HAP-1 (cell line): Measurements from ENCODE around the gene PSENEN.
A peak's percentile ranks its signal among the peaks of the same experiment; 100 is the strongest.

Source experiments
- DNase-seq, 2 experiments: peaks; one replicate each; pipeline ENCODE4 v3.0.0-alpha.2; 2016 to 2020; ENCODE audit warnings: low spot score in 2 of 2
- H3K27me3 ChIP-seq: fragments of 250-450 bp; sonication (Bioruptor Pico); 2 replicates; pipeline ENCODE4 v1.5.1; 2020; ENCODE audit warnings: low read depth, mild to moderate bottlenecking, moderate library complexity
- H3K36me3 ChIP-seq: fragments of 250-450 bp; sonication (Bioruptor Pico); replicated peaks from 2 replicates; pipeline ENCODE4 v1.5.1; 2020; ENCODE audit warnings: mild to moderate bottlenecking
- H3K4me1 ChIP-seq: fragments of 250-450 bp; sonication (Bioruptor Pico); 2 replicates; pipeline ENCODE4 v1.5.1; 2020; ENCODE audit warnings: mild to moderate bottlenecking
- H3K4me3 ChIP-seq: fragments of 250-450 bp; sonication (Bioruptor Pico); 2 replicates; pipeline ENCODE4 v1.5.1; 2020; ENCODE audit warnings: mild to moderate bottlenecking, moderate library complexity
- H3K9me3 ChIP-seq: fragments of 250-450 bp; sonication (Bioruptor Pico); 2 replicates; pipeline ENCODE4 v1.5.1; 2020; ENCODE audit warnings: mild to moderate bottlenecking, moderate library complexity
- in situ Hi-C: fragments of 300-500 bp; cut with MboI; formaldehyde crosslinking; loops from 3 replicates; pipeline ENCODE4 v1.14.3; 2020; ENCODE audit warnings: low sequenced_read_pairs, inconsistent platforms, mixed read lengths

Gene PSENEN

GRCh38 chr19:35733180-35734125 is 12.0 kb upstream of the PSENEN start:
- no peaks in the 10 kb centered on the region for H3K9me3 ChIP-seq
- no peak for DNase-seq
- in situ Hi-C loops = no loop called here
- H3K4me1 ChIP-seq = no peaks in the 10 kb centered on the region
- H3K4me3 ChIP-seq = no peak overlapping the region
- no peaks in the 10 kb centered on the region for H3K27me3 ChIP-seq
- peaks cover 95% of the 10 kb centered on the region for H3K36me3 ChIP-seq

GRCh38 chr19:35734273-35734672 is 11.2 kb upstream of the PSENEN start:
- peaks cover 95% of the 10 kb centered on the region for H3K36me3 ChIP-seq
- no peak overlapping the region for H3K4me3 ChIP-seq
- H3K27me3 ChIP-seq = no peaks in the 10 kb centered on the region
- H3K4me1 ChIP-seq = no peaks in the 10 kb centered on the region
- in situ Hi-C loops = no loop called here
- DNase-seq = no peak
- no peaks in the 10 kb centered on the region for H3K9me3 ChIP-seq

- Histone ChIP-seq H3K36me3 (peaks cover 90% of the 10 kb centered on the region), H3K4me3 (no peak overlapping the region), H3K27me3 (no peaks in the 10 kb centered on the region), H3K4me1 (peaks cover 4% of the 10 kb centered on the region; the same call in 1 of the 2 replicates), H3K9me3 (no peaks in the 10 kb centered on the region)
- in situ Hi-C loops = no loop called here
- DNase-seq = no peak
These were observed 10.6 kb upstream of the PSENEN start for GRCh38 chr19:35734889-35735288.

- no peak for DNase-seq
- Histone ChIP-seq H3K4me1 (peaks cover 8% of the 10 kb centered on the region; the same call in 1 of the 2 replicates), H3K27me3 (no peaks in the 10 kb centered on the region), H3K36me3 (peaks cover 68% of the 10 kb centered on the region), H3K9me3 (no peaks in the 10 kb centered on the region), H3K4me3 (no peak overlapping the region)
- in situ Hi-C loops = no loop called here
These were observed 8.3 kb upstream of the PSENEN start for GRCh38 chr19:35736913-35737886.

- no peaks in the 10 kb centered on the region for H3K9me3 ChIP-seq
- peaks cover 60% of the 10 kb centered on the region for H3K36me3 ChIP-seq
- H3K27me3 ChIP-seq = no peaks in the 10 kb centered on the region
- no peak for DNase-seq
- peaks cover 8% of the 10 kb centered on the region; the same call in 1 of the 2 replicates for H3K4me1 ChIP-seq
- H3K4me3 ChIP-seq = no peak overlapping the region
- in situ Hi-C loops = no loop called here
These were observed 7.2 kb upstream of the PSENEN start for GRCh38 chr19:35738021-35738886.

- Histone ChIP-seq H3K4me3 (no peak overlapping the region), H3K9me3 (no peaks in the 10 kb centered on the region), H3K4me1 (peaks cover 8% of the 10 kb centered on the region; the same call in 1 of the 2 replicates), H3K27me3 (no peaks in the 10 kb centered on the region), H3K36me3 (peaks cover 54% of the 10 kb centered on the region)
- in situ Hi-C loops = no loop called here
- DNase-seq = no peak
These were observed 6.6 kb upstream of the PSENEN start for GRCh38 chr19:35738887-35739229.

GRCh38 chr19:35739275-35740107 is 6.0 kb upstream of the PSENEN start:
- in situ Hi-C loops = no loop called here
- no peaks in the 10 kb centered on the region for H3K9me3 ChIP-seq
- H3K4me1 ChIP-seq = peaks cover 11% of the 10 kb centered on the region
- H3K27me3 ChIP-seq = no peaks in the 10 kb centered on the region
- DNase-seq = no peak
- peaks cover 48% of the 10 kb centered on the region for H3K36me3 ChIP-seq
- peak overlapping the region; percentile 57 for H3K4me3 ChIP-seq

GRCh38 chr19:35740108-35740422 is 5.4 kb upstream of the PSENEN start:
- DNase-seq = no peak
- Histone ChIP-seq H3K27me3 (no peaks in the 10 kb centered on the region), H3K4me3 (peak overlapping the region; percentile 57), H3K4me1 (peaks cover 11% of the 10 kb centered on the region), H3K36me3 (peaks cover 43% of the 10 kb centered on the region), H3K9me3 (no peaks in the 10 kb centered on the region)
- in situ Hi-C loops = no loop called here

GRCh38 chr19:35740423-35741202 is 4.8 kb upstream of the PSENEN start:
- peaks cover 11% of the 10 kb centered on the region for H3K4me1 ChIP-seq
- in situ Hi-C loops = no loop called here
- H3K4me3 ChIP-seq = peak overlapping the region; percentile 57
- no peaks in the 10 kb centered on the region for H3K27me3 ChIP-seq
- no peaks in the 10 kb centered on the region for H3K9me3 ChIP-seq
- peak; percentile 98 to 100 for DNase-seq
- peaks cover 38% of the 10 kb centered on the region for H3K36me3 ChIP-seq

- peaks cover 32% of the 10 kb centered on the region for H3K36me3 ChIP-seq
- peak overlapping the region; percentile 57 for H3K4me3 ChIP-seq
- no peak for DNase-seq
- no peaks in the 10 kb centered on the region for H3K9me3 ChIP-seq
- in situ Hi-C loops = no loop called here
- no peaks in the 10 kb centered on the region for H3K27me3 ChIP-seq
- H3K4me1 ChIP-seq = peaks cover 11% of the 10 kb centered on the region
These were observed 4.3 kb upstream of the PSENEN start for GRCh38 chr19:35741203-35741515.

GRCh38 chr19:35742121-35742724 is 3.2 kb upstream of the PSENEN start, which contains the start of gene IGFLR1:
IGFLR1 (minus strand) TSS chr19:35742452; CDS start chr19:35741180, 1,272 bp downstream.
- in situ Hi-C loops = no loop called here
- Histone ChIP-seq H3K4me1 (peaks cover 11% of the 10 kb centered on the region), H3K36me3 (peaks cover 22% of the 10 kb centered on the region), H3K4me3 (peak within 1 kb of the TSS; percentile 57), H3K27me3 (no peaks in the 10 kb centered on the region), H3K9me3 (no peaks in the 10 kb centered on the region)
- DNase-seq = no peak
